ENCODE data around the gene SFI1.

Gene SFI1

DNA sequence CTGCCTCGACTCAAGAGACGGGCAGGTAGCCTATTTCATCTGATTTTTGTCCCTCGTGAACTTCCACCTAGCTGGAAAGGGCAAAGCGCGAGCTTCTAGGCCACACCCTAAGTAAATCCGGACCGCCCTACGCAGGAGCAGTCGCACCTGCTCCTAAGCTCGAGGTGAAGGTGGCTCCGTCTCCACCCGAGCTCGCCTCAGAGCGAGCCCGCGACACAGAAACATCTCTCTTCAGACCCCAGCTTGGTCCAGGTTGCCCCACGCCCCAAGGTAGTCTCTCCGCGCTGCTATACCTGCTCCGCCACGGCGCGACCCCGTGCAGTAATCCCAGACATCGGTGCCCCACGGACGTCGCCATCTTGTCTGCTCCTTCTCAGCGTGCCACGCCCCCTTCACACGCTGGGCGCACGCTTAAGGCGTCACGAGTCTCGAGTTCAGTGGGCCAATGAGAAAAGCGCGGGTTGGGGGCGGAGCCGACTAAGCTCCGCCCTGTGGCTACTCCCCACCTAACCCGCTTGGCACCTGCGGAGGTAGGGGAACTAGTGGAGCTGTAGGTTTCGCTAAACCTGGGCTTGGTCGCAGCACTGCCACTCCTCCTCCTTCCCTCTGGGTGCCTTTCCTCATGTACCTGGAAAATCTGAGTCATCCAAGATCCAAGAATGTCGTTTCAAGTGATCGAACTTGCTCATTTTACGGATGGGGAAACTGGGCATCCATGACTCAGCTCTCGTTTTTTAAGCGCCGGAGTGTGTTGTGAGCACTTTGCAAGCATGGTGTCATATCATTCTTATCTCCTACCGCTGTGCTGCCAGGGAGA is 165.7 kb downstream of the SFI1 start, which contains the start of gene PISD:
Gene PISD (minus strand): TSS at position 365 of the 817 bp plus-strand sequence. CDS start 7 bp downstream, at position 358.
- H3K4me3 ChIP-seq (ENCODE audit: low read length) = peak within 1 kb of the TSS; percentile 70
- TF ChIP-seq, protein P1, sequence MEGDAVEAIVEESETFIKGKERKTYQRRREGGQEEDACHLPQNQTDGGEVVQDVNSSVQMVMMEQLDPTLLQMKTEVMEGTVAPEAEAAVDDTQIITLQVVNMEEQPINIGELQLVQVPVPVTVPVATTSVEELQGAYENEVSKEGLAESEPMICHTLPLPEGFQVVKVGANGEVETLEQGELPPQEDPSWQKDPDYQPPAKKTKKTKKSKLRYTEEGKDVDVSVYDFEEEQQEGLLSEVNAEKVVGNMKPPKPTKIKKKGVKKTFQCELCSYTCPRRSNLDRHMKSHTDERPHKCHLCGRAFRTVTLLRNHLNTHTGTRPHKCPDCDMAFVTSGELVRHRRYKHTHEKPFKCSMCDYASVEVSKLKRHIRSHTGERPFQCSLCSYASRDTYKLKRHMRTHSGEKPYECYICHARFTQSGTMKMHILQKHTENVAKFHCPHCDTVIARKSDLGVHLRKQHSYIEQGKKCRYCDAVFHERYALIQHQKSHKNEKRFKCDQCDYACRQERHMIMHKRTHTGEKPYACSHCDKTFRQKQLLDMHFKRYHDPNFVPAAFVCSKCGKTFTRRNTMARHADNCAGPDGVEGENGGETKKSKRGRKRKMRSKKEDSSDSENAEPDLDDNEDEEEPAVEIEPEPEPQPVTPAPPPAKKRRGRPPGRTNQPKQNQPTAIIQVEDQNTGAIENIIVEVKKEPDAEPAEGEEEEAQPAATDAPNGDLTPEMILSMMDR (conservative IDR thresholded peaks at IDR 0.05; ENCODE audit: low read depth, low read length) = no peak
- DNase-seq (ENCODE audit: low read depth) = peak; percentile 84

DNA sequence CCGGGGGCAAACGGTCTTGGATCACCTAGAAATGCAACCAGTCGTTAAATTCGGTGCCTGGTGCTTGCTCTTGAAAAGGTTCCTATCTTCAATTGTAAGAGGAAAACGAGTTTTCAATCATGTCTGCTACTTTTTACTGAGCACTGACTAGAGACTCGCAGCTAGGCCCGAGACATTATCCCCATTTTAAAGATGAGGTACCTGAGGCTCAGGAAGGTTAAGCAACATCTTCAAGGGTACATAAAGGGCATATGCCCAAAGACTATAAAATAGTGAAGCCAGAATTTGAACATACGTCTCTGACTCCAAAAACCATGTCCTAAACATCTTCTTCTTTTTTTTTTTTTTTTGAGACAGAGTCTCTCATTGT is 166.3 kb downstream of the SFI1 start:
- no peak for DNase-seq (ENCODE audit: low read depth)
- TF ChIP-seq, protein P1 (conservative IDR thresholded peaks at IDR 0.05; ENCODE audit: low read depth, low read length) = no peak
- peak overlapping the region; percentile 70 for H3K4me3 ChIP-seq (ENCODE audit: low read length)

Data from retinal pigment epithelial cell (primary cell).